ENCODE results near the gene CYP4F22.

GRCh38 chr19:15587663-15588062 is 79.3 kb downstream of the CYP4F22 start:
- TF ChIP-seq SUZ12 (IDR thresholded peaks at IDR 0.05; ENCODE audit: extremely low read depth, insufficient read depth, insufficient read length) (no peak), ZNF274 (IDR thresholded peaks at IDR 0.05; ENCODE audit: low read depth, low read length) (no peak), YY1 (IDR thresholded peaks at IDR 0.05; ENCODE audit: insufficient read depth, insufficient read length) (no peak)

Measured in NT2/D1 (cell line).